K562 (cell line): ENCODE results near the gene TMSB10.

Experiments used
- ARID2 ChIP-seq: fragments of 450-650 bp; IDR thresholded peaks from 2 replicates; pipeline ENCODE4 v1.6.1; 2017; ENCODE audit warnings: antibody characterized with exemption, mild to moderate bottlenecking
- EP300 ChIP-seq: IDR thresholded peaks from 2 replicates; pipeline ENCODE4 v1.6.1; 2012; ENCODE audit warnings: low read length, improper control_type of control experiment
- ESRRA ChIP-seq: fragments of 450-650 bp; IDR thresholded peaks from 2 replicates; pipeline ENCODE4 v1.6.1; 2014; ENCODE audit warnings: low read depth, mild to moderate bottlenecking, moderate library complexity, borderline replicate concordance
- EZH2 ChIP-seq: IDR thresholded peaks from 2 replicates; pipeline ENCODE4 v1.6.1; 2012; ENCODE audit warnings: low read depth, mild to moderate bottlenecking, inconsistent platforms, low read length, borderline replicate concordance
- MYC ChIP-seq, 2 experiments: fragments of 250-450 bp in 1 of 2; sonication (Bioruptor Pico) in 1 of 2; IDR thresholded peaks; 2 replicates each; pipeline versions ENCODE4 v1.5.1 to v1.6.1; 2012 to 2021; ENCODE audit warnings: low read depth in 2 of 2, borderline replicate concordance in 1 of 2, improper control_type of control experiment in 1 of 2, low read length in 1 of 2, mild to moderate bottlenecking in 1 of 2, moderate library complexity in 1 of 2
- NFATC3 ChIP-seq: fragments of 450-650 bp; IDR thresholded peaks from 2 replicates; pipeline ENCODE4 v1.6.1; 2017; ENCODE audit warnings: mild to moderate bottlenecking
- NR2C1 ChIP-seq, 2 experiments: fragments of 450-650 bp; IDR thresholded peaks; 2 replicates each; pipeline ENCODE4 v1.6.1; 2017; ENCODE audit warnings: mild to moderate bottlenecking in 2 of 2, antibody characterized with exemption in 1 of 2, inconsistent platforms in 1 of 2, missing compliant biosample characterization in 1 of 2, missing genetic modification characterization in 1 of 2
- SOX6 ChIP-seq: fragments of 450-650 bp; IDR thresholded peaks from 2 replicates; pipeline ENCODE4 v1.6.1; 2014; ENCODE audit warnings: mild to moderate bottlenecking
- TARDBP ChIP-seq: fragments of 450-650 bp; IDR thresholded peaks from 2 replicates; pipeline ENCODE4 v1.6.1; 2016
- TCF3 ChIP-seq: sonication (generic); formaldehyde crosslinking; IDR thresholded peaks from 2 replicates; pipeline ENCODE4 v1.4.0; 2020; ENCODE audit warnings: mild to moderate bottlenecking, missing genetic modification reagents
- ZC3H8 ChIP-seq: fragments of 450-650 bp; IDR thresholded peaks from 2 replicates; pipeline ENCODE4 v1.6.1; 2017
- TF ChIP-seq, protein P1 (sequence below): sonication (generic); formaldehyde crosslinking; IDR thresholded peaks from 2 replicates; pipeline ENCODE4 v1.4.0; 2020; ENCODE audit warnings: mild to moderate bottlenecking, missing genetic modification reagents

DNA sequence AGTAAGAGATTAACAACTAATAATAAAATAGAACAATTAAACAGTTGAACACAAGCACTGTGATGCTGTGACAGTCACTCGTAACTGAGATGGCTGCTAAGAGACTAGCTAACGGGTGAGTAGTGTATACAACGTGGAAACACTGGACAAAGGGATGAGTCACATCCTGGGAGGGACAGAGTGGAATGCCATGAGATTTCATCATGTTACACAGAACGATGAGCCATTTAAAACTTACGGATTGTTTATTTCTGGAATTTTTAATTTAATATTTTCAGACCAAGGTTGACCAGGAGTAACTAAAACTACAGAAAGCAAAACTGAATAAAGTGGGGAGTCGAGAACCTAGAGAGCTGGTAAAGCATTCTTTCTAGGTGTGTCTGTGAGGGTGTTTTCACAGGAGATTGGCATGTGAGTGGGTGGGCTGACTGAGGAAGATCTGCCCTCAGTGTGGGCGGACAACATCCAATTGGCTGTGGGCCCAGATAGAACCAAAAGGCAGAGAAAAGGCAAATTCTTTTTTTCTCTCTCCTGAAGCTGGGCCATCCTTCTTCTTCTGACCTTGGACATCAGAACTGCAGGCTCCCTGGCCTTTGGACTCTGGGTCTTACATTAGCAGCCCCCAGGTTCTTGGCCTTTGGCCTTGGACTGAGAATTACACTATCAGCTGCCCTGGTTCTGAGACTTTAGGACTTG is 14.6 kb downstream of the TMSB10 start:
- TF ChIP-seq EZH2 = no peak
- TF ChIP-seq, protein P1, sequence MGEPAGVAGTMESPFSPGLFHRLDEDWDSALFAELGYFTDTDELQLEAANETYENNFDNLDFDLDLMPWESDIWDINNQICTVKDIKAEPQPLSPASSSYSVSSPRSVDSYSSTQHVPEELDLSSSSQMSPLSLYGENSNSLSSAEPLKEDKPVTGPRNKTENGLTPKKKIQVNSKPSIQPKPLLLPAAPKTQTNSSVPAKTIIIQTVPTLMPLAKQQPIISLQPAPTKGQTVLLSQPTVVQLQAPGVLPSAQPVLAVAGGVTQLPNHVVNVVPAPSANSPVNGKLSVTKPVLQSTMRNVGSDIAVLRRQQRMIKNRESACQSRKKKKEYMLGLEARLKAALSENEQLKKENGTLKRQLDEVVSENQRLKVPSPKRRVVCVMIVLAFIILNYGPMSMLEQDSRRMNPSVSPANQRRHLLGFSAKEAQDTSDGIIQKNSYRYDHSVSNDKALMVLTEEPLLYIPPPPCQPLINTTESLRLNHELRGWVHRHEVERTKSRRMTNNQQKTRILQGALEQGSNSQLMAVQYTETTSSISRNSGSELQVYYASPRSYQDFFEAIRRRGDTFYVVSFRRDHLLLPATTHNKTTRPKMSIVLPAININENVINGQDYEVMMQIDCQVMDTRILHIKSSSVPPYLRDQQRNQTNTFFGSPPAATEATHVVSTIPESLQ (CRISPR knock-in tag) = no peak
- peak; percentile 87 for TF ChIP-seq EP300
- TF ChIP-seq NR2C1 (IDR thresholded peaks at IDR 0.05) = no peak
- peak; percentile 42; the same call in 1 of the 2 replicates for TF ChIP-seq NR2C1 (tag; IDR thresholded peaks at IDR 0.05)
- TF ChIP-seq TCF3 (CRISPR knock-in tag) = no peak
- no peak for TF ChIP-seq TARDBP
- no peak for TF ChIP-seq NFATC3
- peak; percentile 84 for TF ChIP-seq MYC (IDR thresholded peaks at IDR 0.05; ENCODE audit: low read depth, low read length)
- no peak for TF ChIP-seq MYC (CRISPR knock-in tag; IDR thresholded peaks at IDR 0.05; ENCODE audit: borderline replicate concordance, low read depth)
- no peak for TF ChIP-seq ARID2
- no peak for TF ChIP-seq ESRRA
- peak; percentile 94 for TF ChIP-seq SOX6
- no peak for TF ChIP-seq ZC3H8
